ENCODE results near the gene ABCC1.
"Not testable (repeated sequence)": the region's sequence is repeated elsewhere in the genome, so short reads cannot be mapped to it uniquely, and the experiment has no call there.

ABCC1 gene

GRCh38 chr16:16086653-16087446 lies 137.4 kb downstream of the ABCC1 start:
- no peak for DNase-seq

GRCh38 chr16:16090238-16090637 lies 140.8 kb downstream of the ABCC1 start:
- DNase-seq, result no peak

- DNase-seq, result no peak
These were observed 143.7 kb downstream of the ABCC1 start for GRCh38 chr16:16092925-16093627.

- DNase-seq, result no peak
These were observed 144.4 kb downstream of the ABCC1 start for GRCh38 chr16:16093628-16094332.

GRCh38 chr16:16095646-16096045 lies 146.2 kb downstream of the ABCC1 start:
- no peak for DNase-seq

- DNase-seq, result no peak
These were observed 146.9 kb downstream of the ABCC1 start for GRCh38 chr16:16096121-16096857.

GRCh38 chr16:16096858-16097213 lies 147.4 kb downstream of the ABCC1 start:
- no peak for DNase-seq

GRCh38 chr16:16099320-16099719 lies 149.9 kb downstream of the ABCC1 start:
- DNase-seq, result no peak

GRCh38 chr16:16100631-16101030 lies 151.2 kb downstream of the ABCC1 start:
- no peak for DNase-seq

- no peak for DNase-seq
These were observed 152.2 kb downstream of the ABCC1 start for GRCh38 chr16:16101585-16101984.

GRCh38 chr16:16102738-16103137 lies 153.3 kb downstream of the ABCC1 start:
- no peak for DNase-seq

- not testable (repeated sequence) for DNase-seq
These were observed 154.9 kb downstream of the ABCC1 start for GRCh38 chr16:16104132-16104803.

- not testable (repeated sequence) for DNase-seq
These were observed 155.4 kb downstream of the ABCC1 start for GRCh38 chr16:16104804-16105141.

GRCh38 chr16:16105646-16106045 lies 156.2 kb downstream of the ABCC1 start:
- no peak for DNase-seq

GRCh38 chr16:16106466-16106865 lies 157.1 kb downstream of the ABCC1 start:
- DNase-seq, result no peak

GRCh38 chr16:16107839-16108238 lies 158.4 kb downstream of the ABCC1 start:
- no peak for DNase-seq

- DNase-seq, result no peak
These were observed 159.3 kb downstream of the ABCC1 start for GRCh38 chr16:16108759-16109158.

GRCh38 chr16:16109453-16110110 lies 160.2 kb downstream of the ABCC1 start:
- DNase-seq, result no peak

GRCh38 chr16:16110111-16110490 lies 160.7 kb downstream of the ABCC1 start:
- DNase-seq, result no peak

GRCh38 chr16:16111639-16112038 lies 162.2 kb downstream of the ABCC1 start:
- DNase-seq, result no peak

- DNase-seq, result no peak
These were observed 163.1 kb downstream of the ABCC1 start for GRCh38 chr16:16112450-16113053.

GRCh38 chr16:16113076-16113475 lies 163.7 kb downstream of the ABCC1 start:
- DNase-seq, result no peak

Data from stimulated activated CD4-positive, alpha-beta T cell treated with anti-CD3 and anti-CD28 coated beads, Interleukin-2, amount 100 ng/mL, for 48 hours (primary cell).